HAP-1 (cell line): ENCODE results near the gene DNAH7.
"Not testable (repeated sequence)": the region's sequence is repeated elsewhere in the genome, so short reads cannot be mapped to it uniquely, and the experiment has no call there.

Source experiments
- DNase-seq, 2 experiments: peaks; one replicate each; pipeline ENCODE4 v3.0.0-alpha.2; 2016 to 2020; ENCODE audit warnings: low spot score in 2 of 2
- H3K27me3 ChIP-seq: fragments of 250-450 bp; sonication (Bioruptor Pico); 2 replicates; pipeline ENCODE4 v1.5.1; 2020; ENCODE audit warnings: low read depth, mild to moderate bottlenecking, moderate library complexity
- H3K36me3 ChIP-seq: fragments of 250-450 bp; sonication (Bioruptor Pico); replicated peaks from 2 replicates; pipeline ENCODE4 v1.5.1; 2020; ENCODE audit warnings: mild to moderate bottlenecking
- H3K4me1 ChIP-seq: fragments of 250-450 bp; sonication (Bioruptor Pico); 2 replicates; pipeline ENCODE4 v1.5.1; 2020; ENCODE audit warnings: mild to moderate bottlenecking
- H3K4me3 ChIP-seq: fragments of 250-450 bp; sonication (Bioruptor Pico); 2 replicates; pipeline ENCODE4 v1.5.1; 2020; ENCODE audit warnings: mild to moderate bottlenecking, moderate library complexity
- H3K9me3 ChIP-seq: fragments of 250-450 bp; sonication (Bioruptor Pico); 2 replicates; pipeline ENCODE4 v1.5.1; 2020; ENCODE audit warnings: mild to moderate bottlenecking, moderate library complexity
- in situ Hi-C: fragments of 300-500 bp; cut with MboI; formaldehyde crosslinking; loops from 3 replicates; pipeline ENCODE4 v1.14.3; 2020; ENCODE audit warnings: low sequenced_read_pairs, inconsistent platforms, mixed read lengths

Gene DNAH7

GRCh38 chr2:195722075-195722474, 346.6 kb downstream of the DNAH7 start:
- Histone ChIP-seq H3K36me3 (no peaks in the 10 kb centered on the region; the same call in 1 of the 2 replicates), H3K4me3 (no peak overlapping the region), H3K4me1 (peaks cover 24% of the 10 kb centered on the region), H3K27me3 (no peaks in the 10 kb centered on the region), H3K9me3 (no peaks in the 10 kb centered on the region)
- no peak for DNase-seq
- in situ Hi-C loops = no loop called here

- no peaks in the 10 kb centered on the region for H3K9me3 ChIP-seq
- no peak overlapping the region for H3K4me3 ChIP-seq
- H3K27me3 ChIP-seq = no peaks in the 10 kb centered on the region
- in situ Hi-C loops = no loop called here
- no peak for DNase-seq
- peaks cover 21% of the 10 kb centered on the region for H3K4me1 ChIP-seq
- peaks cover 7% of the 10 kb centered on the region for H3K36me3 ChIP-seq
These were observed 347.6 kb downstream of the DNAH7 start for GRCh38 chr2:195721042-195721441.

- Histone ChIP-seq H3K36me3 (peaks cover 16% of the 10 kb centered on the region), H3K4me3 (no peak overlapping the region), H3K27me3 (no peaks in the 10 kb centered on the region), H3K9me3 (no peaks in the 10 kb centered on the region), H3K4me1 (no peaks in the 10 kb centered on the region; the same call in 1 of the 2 replicates)
- in situ Hi-C loops = no loop called here
- no peak for DNase-seq
These were observed 352.2 kb downstream of the DNAH7 start for GRCh38 chr2:195716466-195716865.

GRCh38 chr2:195711478-195711877, 357.2 kb downstream of the DNAH7 start:
- DNase-seq = no peak
- peaks cover 14% of the 10 kb centered on the region for H3K36me3 ChIP-seq
- no peaks in the 10 kb centered on the region for H3K9me3 ChIP-seq
- H3K4me1 ChIP-seq = peaks cover 6% of the 10 kb centered on the region
- in situ Hi-C loops = no loop called here
- H3K4me3 ChIP-seq = no peak overlapping the region
- no peaks in the 10 kb centered on the region for H3K27me3 ChIP-seq

GRCh38 chr2:195709901-195710806, 358.5 kb downstream of the DNAH7 start:
- Histone ChIP-seq H3K36me3 (peaks cover 8% of the 10 kb centered on the region), H3K4me3 (no peak overlapping the region), H3K27me3 (no peaks in the 10 kb centered on the region), H3K4me1 (peaks cover 12% of the 10 kb centered on the region), H3K9me3 (no peaks in the 10 kb centered on the region)
- DNase-seq = no peak
- in situ Hi-C loops = no loop called here

GRCh38 chr2:195706161-195706900, 362.3 kb downstream of the DNAH7 start:
- Histone ChIP-seq H3K36me3 (peaks cover 3% of the 10 kb centered on the region), H3K4me1 (peaks cover 12% of the 10 kb centered on the region), H3K27me3 (no peaks in the 10 kb centered on the region), H3K4me3 (no peak overlapping the region), H3K9me3 (no peaks in the 10 kb centered on the region)
- in situ Hi-C loops = no loop called here
- peak in 1 of 2 experiments; percentile 46 for DNase-seq

- no peaks in the 10 kb centered on the region for H3K9me3 ChIP-seq
- DNase-seq = no peak
- no peaks in the 10 kb centered on the region for H3K36me3 ChIP-seq
- peaks cover 20% of the 10 kb centered on the region for H3K4me1 ChIP-seq
- H3K27me3 ChIP-seq = no peaks in the 10 kb centered on the region
- in situ Hi-C loops = no loop called here
- no peak overlapping the region for H3K4me3 ChIP-seq
These were observed 368.2 kb downstream of the DNAH7 start for GRCh38 chr2:195700480-195700879.

- Histone ChIP-seq H3K4me3 (no peak overlapping the region), H3K4me1 (peaks cover 20% of the 10 kb centered on the region), H3K36me3 (no peaks in the 10 kb centered on the region), H3K9me3 (no peaks in the 10 kb centered on the region), H3K27me3 (no peaks in the 10 kb centered on the region)
- in situ Hi-C loops = no loop called here
- peak; percentile 53 to 93 for DNase-seq
These were observed 370.9 kb downstream of the DNAH7 start for GRCh38 chr2:195697681-195698220.

GRCh38 chr2:195696012-195696411, 372.6 kb downstream of the DNAH7 start:
- H3K4me3 ChIP-seq = no peak overlapping the region
- H3K4me1 ChIP-seq = peaks cover 20% of the 10 kb centered on the region
- H3K27me3 ChIP-seq = no peaks in the 10 kb centered on the region
- DNase-seq = no peak
- peaks cover 3% of the 10 kb centered on the region; the same call in 1 of the 2 replicates for H3K36me3 ChIP-seq
- no peaks in the 10 kb centered on the region for H3K9me3 ChIP-seq
- in situ Hi-C loops = no loop called here

- H3K4me3 ChIP-seq = no peak overlapping the region
- H3K4me1 ChIP-seq = peaks cover 20% of the 10 kb centered on the region
- DNase-seq = peak in 1 of 2 experiments; percentile 13
- peaks cover 3% of the 10 kb centered on the region; the same call in 1 of the 2 replicates for H3K36me3 ChIP-seq
- no peaks in the 10 kb centered on the region for H3K27me3 ChIP-seq
- in situ Hi-C loops = no loop called here
- peaks cover 2% of the 10 kb centered on the region; the same call in 1 of the 2 replicates for H3K9me3 ChIP-seq
These were observed 373.5 kb downstream of the DNAH7 start for GRCh38 chr2:195695002-195695631.

GRCh38 chr2:195694553-195694952, 374.1 kb downstream of the DNAH7 start:
- Histone ChIP-seq H3K9me3 (peaks cover 2% of the 10 kb centered on the region; the same call in 1 of the 2 replicates), H3K4me3 (no peak overlapping the region)

GRCh38 chr2:195692531-195692930, 376.1 kb downstream of the DNAH7 start:
- H3K4me3 ChIP-seq, H3K36me3 ChIP-seq, DNase-seq, H3K9me3 ChIP-seq, in situ Hi-C loops, H3K27me3 ChIP-seq: not testable (repeated sequence)
- H3K4me1 ChIP-seq = peaks cover 13% of the 10 kb centered on the region

More at GRCh38 chr2:195694553-195694952, 374.1 kb downstream of the DNAH7 start:
- Histone ChIP-seq H3K36me3 (peaks cover 3% of the 10 kb centered on the region; the same call in 1 of the 2 replicates), H3K4me1 (peaks cover 20% of the 10 kb centered on the region), H3K27me3 (no peaks in the 10 kb centered on the region)
- in situ Hi-C loops = no loop called here
- no peak for DNase-seq
